ENCODE data around the gene PRKCE.
A peak's percentile ranks its signal among the peaks of the same experiment; 100 is the strongest.

PRKCE gene

GRCh38 chr2:45979065-45979464, 327.6 kb downstream of the PRKCE start:
- DNase-seq: peak; percentile 71

- peak; percentile 41 for DNase-seq
These were observed 328.8 kb downstream of the PRKCE start for GRCh38 chr2:45980161-45980865.

GRCh38 chr2:45981384-45981930, 330.0 kb downstream of the PRKCE start:
- no peak for DNase-seq

GRCh38 chr2:45982096-45982495, 330.6 kb downstream of the PRKCE start:
- no peak for DNase-seq

- no peak for DNase-seq
These were observed 331.7 kb downstream of the PRKCE start for GRCh38 chr2:45983213-45983612.

- DNase-seq: no peak
These were observed 332.9 kb downstream of the PRKCE start for GRCh38 chr2:45984366-45984765.

GRCh38 chr2:45984896-45985473, 333.5 kb downstream of the PRKCE start:
- no peak for DNase-seq

- no peak for DNase-seq
These were observed 335.0 kb downstream of the PRKCE start for GRCh38 chr2:45986509-45986908.

GRCh38 chr2:45987856-45988255, 336.4 kb downstream of the PRKCE start:
- DNase-seq: no peak

- DNase-seq: no peak
These were observed 337.4 kb downstream of the PRKCE start for GRCh38 chr2:45988879-45989278.

GRCh38 chr2:45990131-45990530, 338.7 kb downstream of the PRKCE start:
- no peak for DNase-seq

GRCh38 chr2:45992021-45992740, 340.7 kb downstream of the PRKCE start:
- DNase-seq: peak; percentile 77

GRCh38 chr2:45992741-45993475, 341.4 kb downstream of the PRKCE start:
- DNase-seq: no peak

GRCh38 chr2:45993476-45993991, 342.1 kb downstream of the PRKCE start:
- DNase-seq: peak; percentile 31

- no peak for DNase-seq
These were observed 342.6 kb downstream of the PRKCE start for GRCh38 chr2:45994060-45994459.

GRCh38 chr2:46000660-46001059, 349.2 kb downstream of the PRKCE start:
- DNase-seq: no peak

GRCh38 chr2:46001290-46001689, 349.8 kb downstream of the PRKCE start:
- no peak for DNase-seq

- DNase-seq: no peak
These were observed 350.4 kb downstream of the PRKCE start for GRCh38 chr2:46001741-46002506.

GRCh38 chr2:46002507-46002883, 351.0 kb downstream of the PRKCE start:
- peak; percentile 58 for DNase-seq

- DNase-seq: no peak
These were observed 351.5 kb downstream of the PRKCE start for GRCh38 chr2:46002947-46003346.

GRCh38 chr2:46003903-46004473, 352.5 kb downstream of the PRKCE start:
- no peak for DNase-seq

All from DMS79 treated with DMSO at 0.1 percent for 48 hours (cell line).